MM.1S (cell line): ENCODE measurements around the gene ULK4.

Experiments used
- DNase-seq: peaks from one replicate; pipeline ENCODE4 v3.0.0-alpha.2; 2015
- H2AFZ ChIP-seq: fragments of 300-600 bp; sonication (generic); 2 replicates; pipeline ENCODE4 v1.6.0; 2016; ENCODE audit warnings: antibody characterized with exemption, low read length
- H3F3A ChIP-seq: fragments of 300-600 bp; sonication (generic); 2 replicates; pipeline ENCODE4 v1.6.1; 2016; ENCODE audit warnings: mild to moderate bottlenecking, antibody characterized with exemption, low read length, moderate library complexity, mixed read lengths; ENCODE audit not compliant: insufficient read depth
- H3K27ac ChIP-seq: fragments of 300-600 bp; sonication (generic); 2 replicates; pipeline ENCODE4 v1.5.1; 2016; ENCODE audit warnings: mild to moderate bottlenecking, low read length
- H3K27me3 ChIP-seq: fragments of 300-600 bp; sonication (generic); replicated peaks from 2 replicates; pipeline ENCODE4 v1.6.0; 2016; ENCODE audit warnings: low read length; ENCODE audit not compliant: insufficient read depth
- H3K36me3 ChIP-seq: fragments of 300-600 bp; sonication (generic); replicated peaks from 2 replicates; pipeline ENCODE4 v1.6.1; 2016; ENCODE audit warnings: mild to moderate bottlenecking, low read length, mixed read lengths; ENCODE audit not compliant: insufficient read depth
- H3K4me1 ChIP-seq: fragments of 300-600 bp; sonication (generic); 2 replicates; pipeline ENCODE4 v1.6.1; 2016; ENCODE audit warnings: low read length, mixed read lengths
- H3K4me2 ChIP-seq: fragments of 300-600 bp; sonication (generic); 2 replicates; pipeline ENCODE4 v1.6.0; 2016; ENCODE audit warnings: low read depth, low read length
- H3K4me3 ChIP-seq: fragments of 300-600 bp; sonication (generic); 2 replicates; pipeline ENCODE4 v1.5.1; 2016; ENCODE audit warnings: low read length, mixed read lengths
- H3K79me2 ChIP-seq: fragments of 300-600 bp; sonication (generic); 2 replicates; pipeline ENCODE4 v1.6.1; 2016; ENCODE audit warnings: mixed run types, low read length, mixed read lengths
- H3K9ac ChIP-seq: fragments of 300-600 bp; sonication (generic); 2 replicates; pipeline ENCODE4 v1.6.1; 2016; ENCODE audit warnings: low read length, mixed read lengths
- H3K9me2 ChIP-seq: fragments of 300-600 bp; sonication (generic); replicated peaks from 2 replicates; pipeline ENCODE4 v1.6.1; 2016; ENCODE audit warnings: mild to moderate bottlenecking, low read length, mixed read lengths; ENCODE audit not compliant: insufficient read depth
- H3K9me3 ChIP-seq: fragments of 300-600 bp; sonication (generic); replicated peaks from 2 replicates; pipeline ENCODE4 v1.6.1; 2016; ENCODE audit warnings: mild to moderate bottlenecking, low read length, mixed read lengths; ENCODE audit not compliant: insufficient read depth
- H4K20me1 ChIP-seq: fragments of 300-600 bp; sonication (generic); 2 replicates; pipeline ENCODE4 v1.6.1; 2016; ENCODE audit warnings: mild to moderate bottlenecking, low read length, moderate library complexity, mixed read lengths; ENCODE audit not compliant: insufficient read depth
- CTCF ChIP-seq: fragments of 300-600 bp; sonication (generic); IDR thresholded peaks from 2 replicates; pipeline ENCODE4 v1.5.1; 2016; ENCODE audit warnings: antibody characterized with exemption, low read length, mixed read lengths
- EZH2 ChIP-seq: fragments of 300-600 bp; sonication (generic); optimal IDR thresholded peaks from 2 replicates; pipeline ENCODE3; 2017; ENCODE audit warnings: low read depth, mild to moderate bottlenecking, antibody characterized with exemption, low read length, mixed read lengths
- EZH2phosphoT487 ChIP-seq: fragments of 300-600 bp; sonication (generic); IDR thresholded peaks from 2 replicates; pipeline ENCODE4 v1.6.1; 2018; ENCODE audit warnings: antibody characterized with exemption, low read length

The ULK4 gene

GRCh38 chr3:41808618-41809017 lies 153.3 kb downstream of the ULK4 start:
- Histone ChIP-seq H3F3A (no peaks in the 10 kb centered on the region), H3K36me3 (no peaks in the 10 kb centered on the region), H3K27me3 (no peaks in the 10 kb centered on the region), H4K20me1 (no peaks in the 10 kb centered on the region), H3K4me1 (no peaks in the 10 kb centered on the region), H3K4me2 (no peak overlapping the region), H3K27ac (no peak overlapping the region), H2AFZ (no peak overlapping the region), H3K9me2 (no peaks in the 10 kb centered on the region), H3K9ac (no peak overlapping the region), H3K4me3 (no peak overlapping the region), H3K79me2 (no peaks in the 10 kb centered on the region), H3K9me3 (no peaks in the 10 kb centered on the region)
- no peak for DNase-seq
- TF ChIP-seq EZH2 (no peak), CTCF (no peak)

- no peaks in the 10 kb centered on the region for H3K27me3 ChIP-seq
- no peak overlapping the region for H3K9ac ChIP-seq
- no peak overlapping the region for H3K27ac ChIP-seq
- TF ChIP-seq EZH2phosphoT487 (no peak), CTCF (no peak), EZH2 (no peak)
- no peaks in the 10 kb centered on the region for H3F3A ChIP-seq
- H2AFZ ChIP-seq, result no peak overlapping the region
- H4K20me1 ChIP-seq, result no peaks in the 10 kb centered on the region
- no peak overlapping the region for H3K4me3 ChIP-seq
- H3K4me1 ChIP-seq, result no peaks in the 10 kb centered on the region
- H3K36me3 ChIP-seq, result no peaks in the 10 kb centered on the region
- H3K9me3 ChIP-seq, result no peaks in the 10 kb centered on the region
- H3K79me2 ChIP-seq, result no peaks in the 10 kb centered on the region
- no peaks in the 10 kb centered on the region for H3K9me2 ChIP-seq
- no peak overlapping the region for H3K4me2 ChIP-seq
- no peak for DNase-seq
These were observed 153.8 kb downstream of the ULK4 start for GRCh38 chr3:41808152-41808551.

- H3K27ac ChIP-seq, result no peak overlapping the region
- DNase-seq, result no peak
- no peak overlapping the region for H2AFZ ChIP-seq
- no peaks in the 10 kb centered on the region for H3K9me2 ChIP-seq
- no peaks in the 10 kb centered on the region for H4K20me1 ChIP-seq
- H3K36me3 ChIP-seq, result no peaks in the 10 kb centered on the region
- H3K27me3 ChIP-seq, result no peaks in the 10 kb centered on the region
- peaks cover 15% of the 10 kb centered on the region for H3F3A ChIP-seq
- H3K9me3 ChIP-seq, result no peaks in the 10 kb centered on the region
- no peak for TF ChIP-seq EZH2phosphoT487
- no peak for TF ChIP-seq EZH2
- no peak for TF ChIP-seq CTCF
- no peak overlapping the region for H3K4me3 ChIP-seq
- H3K9ac ChIP-seq, result no peak overlapping the region
- H3K4me1 ChIP-seq, result peaks cover 32% of the 10 kb centered on the region
- no peaks in the 10 kb centered on the region for H3K79me2 ChIP-seq
- H3K4me2 ChIP-seq, result no peak overlapping the region
These were observed 166.9 kb downstream of the ULK4 start for GRCh38 chr3:41794748-41795589.
